Right atrium auricular region (tissue), 2 donors: ENCODE measurements around the gene VMAC. TPM values are rescaled to one million over a fixed set of nuclear protein-coding genes. Genes with fewer than 3 reads are reported as not detected.

Experiments
- DNase-seq: peaks from one replicate; pipeline ENCODE4 v3.0.0-alpha.2; 2019; ENCODE audit warnings: low spot score
- H3K27ac ChIP-seq, 2 donors: fragments of 200-600 bp; sonication (generic); 1 replicate in 1 of 2; 2 replicates in 1 of 2; pipeline ENCODE4 v1.5.1; 2016 to 2019
- H3K27me3 ChIP-seq, 2 donors: fragments of 200-600 bp; sonication (generic); one replicate each; pipeline versions ENCODE4 v1.5.1 to v1.6.0; 2017 to 2019
- H3K36me3 ChIP-seq: fragments of 200-600 bp; sonication (generic); one replicate; pipeline ENCODE4 v1.5.1; 2016
- H3K4me1 ChIP-seq, 2 donors: fragments of 200-600 bp; sonication (generic); one replicate each; pipeline versions ENCODE4 v1.5.1 to v1.6.0; 2017 to 2019
- H3K4me3 ChIP-seq, 2 donors: fragments of 200-600 bp; sonication (generic); 1 replicate in 1 of 2; 2 replicates in 1 of 2; pipeline ENCODE4 v1.5.1; 2017 to 2019; ENCODE audit warnings: mild to moderate bottlenecking in 1 of 2, moderate library complexity in 1 of 2
- H3K9me3 ChIP-seq, 2 donors: fragments of 200-600 bp; sonication (generic); one replicate each; pipeline ENCODE4 v1.5.1; 2019
- CTCF ChIP-seq, 2 donors: fragments of 200-600 bp; sonication (generic); IDR thresholded peaks; one replicate each; pipeline ENCODE4 v1.5.1; 2019; ENCODE audit warnings: antibody characterized with exemption in 2 of 2
- total RNA-seq, 2 donors: library from RNA; depleted of rRNA; stranded (reverse); fragments of >200 nt; gene quantifications; one replicate each; pipeline ENCODE4 v1.1.0, GENCODE V29; 2016

VMAC gene
- total RNA-seq, 2 donors from 2014 or later, result 2.6 to 4.1 TPM

- Histone ChIP-seq H3K9me3 (no peaks in the 10 kb centered on the region), H3K27me3 (no peaks in the 10 kb centered on the region), H3K4me3 (no peak overlapping the region), H3K4me1 (peaks cover 0 to 44% of the 10 kb centered on the region in 2 donors), H3K36me3 (peaks cover 21% of the 10 kb centered on the region), H3K27ac (peak overlapping the region; percentile 86 to 94)
- DNase-seq, result no peak
- TF ChIP-seq CTCF (IDR thresholded peaks at IDR 0.05), result peak; percentile 49 to 73
Measured at GRCh38 chr19:5891938-5892771, 12.5 kb upstream of the VMAC start.

- H3K4me1 ChIP-seq, result peaks cover 0 to 51% of the 10 kb centered on the region in 2 donors
- DNase-seq, result no peak
Measured at GRCh38 chr19:5892772-5893275, 11.8 kb upstream of the VMAC start.

GRCh38 chr19:5893296-5893903 is 11.3 kb upstream of the VMAC start:
- DNase-seq, result no peak
- peak overlapping the region; percentile 86 to 94 for H3K27ac ChIP-seq
- no peak for TF ChIP-seq CTCF (IDR thresholded peaks at IDR 0.05)
- H3K27me3 ChIP-seq, result no peaks in the 10 kb centered on the region
- H3K4me3 ChIP-seq, result no peak overlapping the region
- peaks cover 21% of the 10 kb centered on the region for H3K36me3 ChIP-seq
- no peaks in the 10 kb centered on the region for H3K9me3 ChIP-seq
- peaks cover 0 to 55% of the 10 kb centered on the region in 2 donors for H3K4me1 ChIP-seq

More at GRCh38 chr19:5892772-5893275, 11.8 kb upstream of the VMAC start:
- Histone ChIP-seq H3K27ac (peak overlapping the region; percentile 86 to 94), H3K27me3 (no peaks in the 10 kb centered on the region), H3K36me3 (peaks cover 21% of the 10 kb centered on the region), H3K9me3 (no peaks in the 10 kb centered on the region), H3K4me3 (no peak overlapping the region)
- peak in 1 of 2 donors; percentile 9 for TF ChIP-seq CTCF (IDR thresholded peaks at IDR 0.05)

- TF ChIP-seq CTCF (IDR thresholded peaks at IDR 0.05), result no peak
- Histone ChIP-seq H3K36me3 (peaks cover 21% of the 10 kb centered on the region), H3K4me3 (no peak overlapping the region), H3K4me1 (peaks cover 0 to 55% of the 10 kb centered on the region in 2 donors), H3K27me3 (no peaks in the 10 kb centered on the region), H3K9me3 (no peaks in the 10 kb centered on the region), H3K27ac (peak overlapping the region; percentile 86 to 94)
- peak; percentile 75 for DNase-seq
Measured at GRCh38 chr19:5893907-5894703, 10.6 kb upstream of the VMAC start.

- no peak for TF ChIP-seq CTCF (IDR thresholded peaks at IDR 0.05)
- Histone ChIP-seq H3K9me3 (no peaks in the 10 kb centered on the region), H3K36me3 (peaks cover 21% of the 10 kb centered on the region), H3K27me3 (no peaks in the 10 kb centered on the region), H3K27ac (peak overlapping the region; percentile 86 to 94), H3K4me3 (no peak overlapping the region), H3K4me1 (peaks cover 0 to 55% of the 10 kb centered on the region in 2 donors)
- no peak for DNase-seq
Measured at GRCh38 chr19:5894704-5895349, 9.8 kb upstream of the VMAC start.
